Gastroesophageal sphincter (tissue), 4 donors: ENCODE measurements around the gene C1QTNF2. TPM values are rescaled to one million over a fixed set of nuclear protein-coding genes. Genes with fewer than 3 reads are reported as not detected.
A peak's percentile ranks its signal among the peaks of the same experiment; 100 is the strongest.
"Not testable (repeated sequence)": the region's sequence is repeated elsewhere in the genome, so short reads cannot be mapped to it uniquely, and the experiment has no call there.

Experiments used
- ATAC-seq: fragments of 150-250 bp; one replicate; pipeline ENCODE4 v1.9.1; 2016; ENCODE audit warnings: mild to moderate bottlenecking, moderate library complexity
- H3K27ac ChIP-seq, 4 donors: fragments of 200-600 bp; sonication (generic) in 3 of 4; 1 replicate in 3 of 4; 2 replicates in 1 of 4; pipeline ENCODE4 v1.5.1; 2016 to 2019
- H3K27me3 ChIP-seq: fragments of 200-600 bp; sonication (generic); one replicate; pipeline ENCODE4 v1.5.1; 2019
- H3K36me3 ChIP-seq, 2 donors: fragments of 200-600 bp; sonication (generic); one replicate each; pipeline ENCODE4 v1.5.1; 2019; ENCODE audit warnings: control low read depth in 1 of 2
- H3K4me1 ChIP-seq, 3 donors: fragments of 200-600 bp; sonication (generic); 1 replicate in 2 of 3; 2 replicates in 1 of 3; pipeline ENCODE4 v1.5.1; 2016 to 2019; ENCODE audit warnings: control low read depth in 2 of 3
- H3K4me3 ChIP-seq, 2 donors: fragments of 200-600 bp; sonication (generic); one replicate each; pipeline ENCODE4 v1.5.1; 2019; ENCODE audit warnings: mild to moderate bottlenecking in 1 of 2, moderate library complexity in 1 of 2
- H3K9me3 ChIP-seq, 3 donors: fragments of 200-600 bp; sonication (generic); one replicate each; pipeline ENCODE4 v1.5.1; 2017 to 2019; ENCODE audit warnings: control low read depth in 2 of 3
- EP300 ChIP-seq: sonication (generic); formaldehyde crosslinking; IDR thresholded peaks from one replicate; pipeline ENCODE4 v1.6.1; 2017; ENCODE audit warnings: antibody characterized with exemption, mild to moderate bottlenecking
- POLR2A ChIP-seq, 2 donors: fragments of 450-650 bp; IDR thresholded peaks; one replicate each; pipeline ENCODE4 v1.6.1; 2017; ENCODE audit warnings: antibody characterized with exemption in 2 of 2, mild to moderate bottlenecking in 2 of 2, moderate library complexity in 1 of 2
- POLR2AphosphoS5 ChIP-seq: sonication (generic); formaldehyde crosslinking; IDR thresholded peaks from one replicate; pipeline ENCODE4 v1.6.1; 2017; ENCODE audit warnings: antibody characterized with exemption
- WGBS, 2 donors: methylation state at CpG; one replicate each; pipeline ENCODE4 v1.1.5; 2018; ENCODE audit warnings: low coverage in 1 of 2; 5-methylcytosine and 5-hydroxymethylcytosine counted together
- total RNA-seq, 4 donors: library from RNA; depleted of rRNA; stranded (reverse); fragments of >200 nt; gene quantifications; one replicate each; pipeline ENCODE4 v1.1.0, GENCODE V29; 2016
- TF ChIP-seq, protein P1 (sequence below), 4 experiments: fragments of 200-600 bp in 2 of 4; fragments of 450-650 bp in 2 of 4; sonication (generic) in 1 of 4; IDR thresholded peaks; one replicate each; pipeline ENCODE4 v1.5.1; 2017 to 2019; ENCODE audit warnings: antibody characterized with exemption in 4 of 4, mild to moderate bottlenecking in 2 of 4, moderate library complexity in 2 of 4

C1QTNF2 gene
- total RNA-seq, 4 donors from 2014 or later = 1.5 to 6.9 (median 3.2) TPM

DNA sequence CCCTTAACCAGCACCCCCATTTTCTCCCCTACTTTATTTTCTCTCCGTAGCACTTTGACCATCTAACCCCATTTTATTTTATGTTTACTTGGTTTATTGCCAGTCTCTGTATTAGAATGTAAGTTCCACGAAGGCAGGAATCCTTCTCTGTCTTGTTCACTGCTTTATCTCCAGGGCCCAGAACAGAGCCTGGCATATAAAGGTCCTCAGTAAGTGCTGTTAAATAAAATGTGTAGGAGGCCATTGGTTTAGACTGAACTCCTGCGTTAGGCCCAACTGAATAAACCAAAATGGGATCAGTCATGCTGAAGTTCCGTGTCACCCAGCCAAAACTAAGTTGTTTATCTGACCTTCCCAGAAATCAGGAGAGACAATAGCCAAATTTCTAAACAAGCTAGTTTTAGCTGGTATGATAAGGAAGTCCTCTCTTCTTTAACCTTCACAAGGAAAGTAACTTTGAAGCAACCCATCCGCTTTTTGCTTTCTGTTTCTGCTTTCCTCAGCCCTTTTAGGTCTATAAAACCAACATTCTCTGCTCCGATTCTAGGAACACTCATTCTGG is 29.0 kb downstream of the C1QTNF2 start:
- H3K9me3 ChIP-seq = no peaks in the 10 kb centered on the region
- no peak overlapping the region for H3K27ac ChIP-seq
- ATAC-seq = no peak
- no peak for TF ChIP-seq EP300
- TF ChIP-seq, protein P1, sequence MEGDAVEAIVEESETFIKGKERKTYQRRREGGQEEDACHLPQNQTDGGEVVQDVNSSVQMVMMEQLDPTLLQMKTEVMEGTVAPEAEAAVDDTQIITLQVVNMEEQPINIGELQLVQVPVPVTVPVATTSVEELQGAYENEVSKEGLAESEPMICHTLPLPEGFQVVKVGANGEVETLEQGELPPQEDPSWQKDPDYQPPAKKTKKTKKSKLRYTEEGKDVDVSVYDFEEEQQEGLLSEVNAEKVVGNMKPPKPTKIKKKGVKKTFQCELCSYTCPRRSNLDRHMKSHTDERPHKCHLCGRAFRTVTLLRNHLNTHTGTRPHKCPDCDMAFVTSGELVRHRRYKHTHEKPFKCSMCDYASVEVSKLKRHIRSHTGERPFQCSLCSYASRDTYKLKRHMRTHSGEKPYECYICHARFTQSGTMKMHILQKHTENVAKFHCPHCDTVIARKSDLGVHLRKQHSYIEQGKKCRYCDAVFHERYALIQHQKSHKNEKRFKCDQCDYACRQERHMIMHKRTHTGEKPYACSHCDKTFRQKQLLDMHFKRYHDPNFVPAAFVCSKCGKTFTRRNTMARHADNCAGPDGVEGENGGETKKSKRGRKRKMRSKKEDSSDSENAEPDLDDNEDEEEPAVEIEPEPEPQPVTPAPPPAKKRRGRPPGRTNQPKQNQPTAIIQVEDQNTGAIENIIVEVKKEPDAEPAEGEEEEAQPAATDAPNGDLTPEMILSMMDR (IDR thresholded peaks at IDR 0.05) = no peak
- H3K36me3 ChIP-seq = no peaks in the 10 kb centered on the region
- 68 to 78% methylated on average over 4 to 6 of the region's 6 CpGs for whole genome bisulfite sequencing, 2 donors
- H3K27me3 ChIP-seq = no peaks in the 10 kb centered on the region
- no peak overlapping the region for H3K4me3 ChIP-seq
- H3K4me1 ChIP-seq = peaks cover 0 to 10% (median 0%) of the 10 kb centered on the region in 3 donors

DNA sequence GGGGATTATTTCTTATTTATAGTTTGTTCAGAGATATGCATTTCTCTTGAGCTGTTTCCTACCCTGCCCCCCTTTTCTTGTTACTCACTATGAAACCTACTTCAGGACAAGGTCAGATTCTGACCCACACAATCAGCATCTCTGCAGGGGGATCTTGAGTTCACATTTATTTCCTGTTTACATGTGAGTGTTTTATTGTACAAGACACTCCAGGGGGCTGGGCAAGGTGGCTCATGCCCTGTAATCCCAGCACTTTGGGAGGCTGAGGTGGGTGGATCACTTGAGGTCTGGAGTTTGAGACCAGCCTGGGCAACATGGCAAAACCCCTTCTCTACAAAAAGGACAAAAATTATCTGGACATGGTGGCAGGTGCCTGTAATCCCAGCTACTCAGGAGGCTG is 29.9 kb downstream of the C1QTNF2 start:
- H3K27me3 ChIP-seq, H3K4me1 ChIP-seq, H3K9me3 ChIP-seq, H3K4me3 ChIP-seq, H3K27ac ChIP-seq, H3K36me3 ChIP-seq, ATAC-seq: not testable (repeated sequence)

DNA sequence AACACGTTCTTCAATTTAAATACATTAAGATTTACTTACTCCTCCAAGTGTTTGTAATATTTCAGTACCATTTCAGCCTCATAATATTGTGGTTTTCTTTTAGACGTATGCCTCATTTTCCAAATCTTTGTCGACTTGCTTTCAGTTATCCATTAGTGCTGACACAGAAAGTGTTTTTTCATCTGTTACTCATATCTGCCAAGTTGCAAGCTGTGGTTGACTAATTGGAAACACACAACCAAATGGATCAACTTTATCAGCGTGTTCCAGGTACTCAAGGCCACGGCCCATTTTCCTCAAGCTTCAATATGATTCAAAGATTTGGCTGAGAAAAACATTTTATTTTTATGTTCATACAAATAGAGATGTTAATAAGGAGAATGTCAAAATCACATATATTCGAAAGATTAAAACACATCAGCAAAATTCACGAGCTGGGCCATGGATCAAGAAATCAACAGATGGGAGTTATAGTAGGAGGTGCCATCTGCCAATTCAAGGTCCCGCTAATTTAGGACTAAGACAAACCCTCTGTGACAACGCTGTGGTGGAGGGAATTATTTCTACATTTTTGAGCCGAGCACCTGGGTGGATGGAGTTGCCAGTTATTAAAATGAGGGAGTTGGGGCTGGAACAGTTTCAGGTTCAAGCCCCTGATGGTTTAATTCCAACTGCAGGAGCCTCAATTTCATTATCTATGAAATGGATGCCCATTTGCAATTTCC is 30.9 kb downstream of the C1QTNF2 start:
- no peak overlapping the region for H3K27ac ChIP-seq
- TF ChIP-seq POLR2A (IDR thresholded peaks at IDR 0.05) (no peak), EP300 (no peak), POLR2AphosphoS5 (no peak)
- TF ChIP-seq, protein P1 (IDR thresholded peaks at IDR 0.05) = no peak
- ATAC-seq = no peak

DNA sequence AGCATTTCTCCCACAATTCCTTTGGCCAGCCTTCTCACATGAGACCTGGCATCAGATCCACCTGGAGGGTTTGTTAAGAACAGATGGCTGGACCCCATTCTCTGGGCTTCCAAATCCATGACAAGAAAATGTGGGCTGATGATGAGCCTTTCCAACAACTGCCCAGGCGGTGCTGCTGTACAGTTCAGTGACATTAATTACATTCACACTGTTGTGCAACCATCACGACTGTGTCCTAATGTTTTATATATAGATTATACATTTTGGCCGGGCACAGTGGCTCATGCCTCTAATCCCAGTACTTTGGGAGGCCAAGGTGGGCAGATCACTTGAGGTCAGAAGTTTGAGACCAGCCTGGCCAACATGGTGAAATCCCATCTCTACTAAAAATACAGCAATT is 35.7 kb downstream of the C1QTNF2 start:
- H3K36me3 ChIP-seq, H3K4me1 ChIP-seq, H3K27me3 ChIP-seq, H3K4me3 ChIP-seq, ATAC-seq, H3K9me3 ChIP-seq, H3K27ac ChIP-seq: not testable (repeated sequence)
- 81 to 90% methylated on average over 2 to 3 of the region's 3 CpGs for WGBS, 2 donors

More for the DNA sequence above, 30.9 kb downstream of the C1QTNF2 start:
- 65 to 72% methylated on average over 10 of the region's 10 CpGs for WGBS, 2 donors
- Histone ChIP-seq H3K4me1 (no peaks in the 10 kb centered on the region), H3K9me3 (no peaks in the 10 kb centered on the region), H3K36me3 (no peaks in the 10 kb centered on the region), H3K4me3 (no peak overlapping the region), H3K27me3 (no peaks in the 10 kb centered on the region)

DNA sequence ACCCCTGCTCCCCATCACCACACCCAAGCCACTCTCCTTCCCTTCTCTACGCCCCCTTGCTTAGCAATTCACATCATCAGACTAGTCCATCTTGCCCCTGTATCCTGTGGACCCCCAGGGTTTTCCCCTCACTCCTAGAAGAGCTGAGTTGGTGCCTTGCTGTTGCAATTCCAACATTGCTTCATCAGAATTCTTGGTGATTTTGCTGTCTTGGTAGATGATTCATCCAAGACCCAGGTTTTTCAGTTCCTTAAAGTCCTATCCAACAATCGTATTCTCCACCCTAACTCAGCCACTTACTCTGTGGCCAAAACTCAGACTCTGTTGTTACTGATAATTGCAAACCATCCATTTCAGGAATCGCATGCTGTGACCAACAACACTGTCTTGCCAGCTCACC is 36.7 kb downstream of the C1QTNF2 start:
- no peak overlapping the region for H3K27ac ChIP-seq
- no peaks in the 10 kb centered on the region for H3K27me3 ChIP-seq
- peak; percentile 15 for ATAC-seq
- no peaks in the 10 kb centered on the region for H3K4me1 ChIP-seq
- H3K36me3 ChIP-seq = no peaks in the 10 kb centered on the region
- TF ChIP-seq, protein P1 (IDR thresholded peaks at IDR 0.05) = no peak
- TF ChIP-seq POLR2AphosphoS5 = no peak
- TF ChIP-seq EP300 = no peak
- TF ChIP-seq POLR2A (IDR thresholded peaks at IDR 0.05) = no peak
- H3K4me3 ChIP-seq = no peak overlapping the region
- H3K9me3 ChIP-seq = no peaks in the 10 kb centered on the region
- 64 to 80% methylated on average over 2 to 3 of the region's 3 CpGs for WGBS, 2 donors

DNA sequence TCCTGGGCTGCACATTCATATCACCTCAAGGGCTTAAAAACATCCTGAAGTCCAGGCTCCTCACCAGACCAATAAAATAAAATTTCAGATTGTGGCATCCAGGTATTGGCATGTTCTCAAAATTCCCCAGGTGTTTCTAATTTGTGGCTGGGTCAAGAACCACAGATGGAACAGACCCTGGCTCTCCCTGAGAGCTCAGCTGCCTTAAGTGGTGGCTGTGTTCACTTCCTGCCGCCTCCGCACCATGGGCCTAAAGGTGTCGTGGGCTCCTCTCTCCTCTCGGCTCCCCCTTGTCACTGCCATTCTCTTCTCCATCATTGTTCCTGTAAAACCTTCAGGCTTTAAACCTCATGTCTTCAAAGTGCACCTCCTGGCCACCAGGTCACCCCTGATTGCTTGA is 40.2 kb downstream of the C1QTNF2 start:
- TF ChIP-seq POLR2A (IDR thresholded peaks at IDR 0.05) (no peak), POLR2AphosphoS5 (no peak), EP300 (no peak)
- TF ChIP-seq, protein P1 (IDR thresholded peaks at IDR 0.05) = no peak
- no peak overlapping the region for H3K4me3 ChIP-seq
- peak; percentile 41 for ATAC-seq
- H3K4me1 ChIP-seq = no peaks in the 10 kb centered on the region
- WGBS, 2 donors = 91 to 96% methylated on average over 4 of the region's 4 CpGs
- H3K36me3 ChIP-seq = no peaks in the 10 kb centered on the region
- H3K27ac ChIP-seq = no peak overlapping the region
- no peaks in the 10 kb centered on the region for H3K27me3 ChIP-seq
- no peaks in the 10 kb centered on the region for H3K9me3 ChIP-seq
